Measurements from ENCODE around the gene ETNK2.

ETNK2 gene

DNA sequence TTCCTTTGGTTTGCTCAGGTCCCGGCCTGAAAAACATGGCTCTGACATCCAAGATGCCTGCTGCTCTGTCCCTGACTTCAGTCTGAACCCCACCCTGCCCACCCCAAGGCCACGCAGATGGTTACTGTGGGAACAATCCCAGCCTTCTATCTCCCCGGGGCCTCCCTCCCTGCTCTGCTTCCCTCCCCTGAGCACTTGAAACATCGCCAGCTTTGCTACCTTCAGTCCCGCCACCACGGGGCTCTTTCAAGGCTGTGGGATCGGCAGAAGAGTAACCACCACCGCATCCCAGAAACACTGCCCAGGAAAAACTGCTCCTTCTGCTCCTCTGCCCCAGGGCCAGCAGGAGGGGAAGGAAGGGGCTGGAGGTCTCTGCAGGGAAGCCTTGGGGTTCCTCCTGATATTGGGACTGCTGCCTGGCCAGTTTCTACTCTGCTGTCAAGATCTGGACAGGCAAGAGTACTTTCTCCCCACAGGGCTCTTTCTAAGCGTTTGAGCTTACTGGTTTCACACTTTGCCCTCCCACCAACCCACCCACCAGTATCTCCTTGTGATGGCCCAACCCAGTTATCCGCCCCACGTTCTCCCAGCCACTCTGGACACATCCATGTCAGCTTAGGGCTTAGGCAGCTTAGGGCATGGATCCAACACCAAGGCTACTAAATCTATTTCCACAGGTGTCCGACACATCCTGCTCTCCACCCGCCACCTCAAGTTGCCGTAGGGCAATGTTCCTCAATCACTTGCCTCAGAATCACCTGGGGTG, 8.4 kb downstream of the ETNK2 start:
- Mint-ChIP-seq H3K9me3 (no peaks in the 10 kb centered on the region), H3K27me3 (ENCODE audit: low read depth, poor library complexity) (peaks cover 9% of the 10 kb centered on the region), H3K4me3 (no peak overlapping the region), H3K4me1 (peaks cover 9% of the 10 kb centered on the region), H3K36me3 (ENCODE audit: low read depth) (no peaks in the 10 kb centered on the region), H3K27ac (no peak overlapping the region)
- DNase-seq = no peak
- TF ChIP-seq, protein P1, sequence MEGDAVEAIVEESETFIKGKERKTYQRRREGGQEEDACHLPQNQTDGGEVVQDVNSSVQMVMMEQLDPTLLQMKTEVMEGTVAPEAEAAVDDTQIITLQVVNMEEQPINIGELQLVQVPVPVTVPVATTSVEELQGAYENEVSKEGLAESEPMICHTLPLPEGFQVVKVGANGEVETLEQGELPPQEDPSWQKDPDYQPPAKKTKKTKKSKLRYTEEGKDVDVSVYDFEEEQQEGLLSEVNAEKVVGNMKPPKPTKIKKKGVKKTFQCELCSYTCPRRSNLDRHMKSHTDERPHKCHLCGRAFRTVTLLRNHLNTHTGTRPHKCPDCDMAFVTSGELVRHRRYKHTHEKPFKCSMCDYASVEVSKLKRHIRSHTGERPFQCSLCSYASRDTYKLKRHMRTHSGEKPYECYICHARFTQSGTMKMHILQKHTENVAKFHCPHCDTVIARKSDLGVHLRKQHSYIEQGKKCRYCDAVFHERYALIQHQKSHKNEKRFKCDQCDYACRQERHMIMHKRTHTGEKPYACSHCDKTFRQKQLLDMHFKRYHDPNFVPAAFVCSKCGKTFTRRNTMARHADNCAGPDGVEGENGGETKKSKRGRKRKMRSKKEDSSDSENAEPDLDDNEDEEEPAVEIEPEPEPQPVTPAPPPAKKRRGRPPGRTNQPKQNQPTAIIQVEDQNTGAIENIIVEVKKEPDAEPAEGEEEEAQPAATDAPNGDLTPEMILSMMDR (IDR thresholded peaks at IDR 0.05) = no peak

DNA sequence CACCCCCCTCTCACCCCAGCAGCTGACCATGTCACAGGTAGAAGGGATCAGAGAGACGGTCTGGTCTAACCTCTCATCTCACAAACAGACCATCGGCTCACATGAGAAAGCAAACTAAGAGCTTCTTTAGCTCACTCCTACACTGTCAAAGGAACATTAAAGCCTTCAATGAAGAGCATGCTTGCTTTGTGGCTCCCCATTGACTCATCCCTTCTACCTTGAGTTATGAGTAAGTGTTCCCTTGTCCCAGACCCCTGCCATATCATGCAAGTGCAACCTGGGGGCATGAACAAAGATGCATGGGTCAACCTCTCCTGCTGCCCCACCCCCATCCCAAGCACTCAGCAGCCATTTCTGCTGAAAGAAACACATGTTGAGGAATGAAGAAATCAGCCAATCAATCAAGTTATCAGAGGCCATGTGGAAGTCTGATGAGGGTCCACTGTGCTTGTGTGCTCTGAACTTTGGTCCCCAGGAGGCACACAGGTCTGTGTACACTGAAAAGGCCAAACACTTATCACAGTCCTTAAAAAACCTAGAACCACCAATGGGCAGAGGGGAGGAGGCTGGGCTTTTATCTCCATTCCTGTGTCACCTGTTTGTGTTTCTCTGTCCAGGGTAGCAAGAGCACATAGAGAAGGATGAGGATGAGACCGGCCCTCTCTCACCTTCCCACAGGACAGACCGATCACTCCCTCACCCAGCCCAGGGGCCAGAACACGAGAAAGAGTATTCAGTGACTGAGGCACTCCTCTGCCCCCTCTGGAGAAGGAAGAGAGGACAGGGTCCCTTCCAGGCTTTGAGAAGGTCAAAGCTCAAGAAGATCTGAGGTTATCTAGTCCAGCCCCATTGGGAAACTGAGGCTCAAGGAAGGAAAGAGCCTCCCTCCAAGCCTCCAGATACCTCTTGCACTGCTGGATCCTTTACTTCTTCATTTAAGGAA, 9.5 kb downstream of the ETNK2 start:
- no peaks in the 10 kb centered on the region for H3K9me3 Mint-ChIP-seq
- no peak for DNase-seq
- TF ChIP-seq, protein P1 (IDR thresholded peaks at IDR 0.05) = no peak
- peaks cover 9% of the 10 kb centered on the region for H3K4me1 Mint-ChIP-seq
- no peak overlapping the region for H3K27ac Mint-ChIP-seq
- H3K27me3 Mint-ChIP-seq (ENCODE audit: low read depth, poor library complexity) = peaks cover 9% of the 10 kb centered on the region
- no peak overlapping the region for H3K4me3 Mint-ChIP-seq
- H3K36me3 Mint-ChIP-seq (ENCODE audit: low read depth) = no peaks in the 10 kb centered on the region

DNA sequence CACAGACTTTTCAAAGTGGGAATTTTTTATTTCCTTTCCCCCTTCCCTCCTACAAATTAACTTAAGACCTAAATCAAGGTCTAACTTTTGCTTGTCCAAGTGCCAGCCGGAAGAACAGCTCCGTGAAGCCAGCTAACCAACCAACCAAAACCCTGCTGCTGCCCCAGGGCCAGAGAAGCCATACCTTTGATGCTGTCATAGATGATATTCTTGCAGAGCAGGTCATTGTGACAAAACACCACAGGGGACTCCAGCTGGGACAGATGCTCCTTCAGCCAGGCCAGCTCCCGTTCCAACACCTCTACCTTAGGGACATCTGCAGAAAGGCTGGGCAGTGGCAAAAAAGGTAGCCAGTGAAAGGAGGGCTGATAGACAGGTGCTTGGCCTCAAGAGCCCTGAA, 10.7 kb downstream of the ETNK2 start:
- Mint-ChIP-seq H3K27me3 (ENCODE audit: low read depth, poor library complexity) (peaks cover 9% of the 10 kb centered on the region), H3K4me3 (no peak overlapping the region), H3K9me3 (no peaks in the 10 kb centered on the region), H3K36me3 (ENCODE audit: low read depth) (no peaks in the 10 kb centered on the region), H3K27ac (no peak overlapping the region), H3K4me1 (peaks cover 4% of the 10 kb centered on the region)
- TF ChIP-seq, protein P1 (IDR thresholded peaks at IDR 0.05) = no peak
- DNase-seq = no peak

DNA sequence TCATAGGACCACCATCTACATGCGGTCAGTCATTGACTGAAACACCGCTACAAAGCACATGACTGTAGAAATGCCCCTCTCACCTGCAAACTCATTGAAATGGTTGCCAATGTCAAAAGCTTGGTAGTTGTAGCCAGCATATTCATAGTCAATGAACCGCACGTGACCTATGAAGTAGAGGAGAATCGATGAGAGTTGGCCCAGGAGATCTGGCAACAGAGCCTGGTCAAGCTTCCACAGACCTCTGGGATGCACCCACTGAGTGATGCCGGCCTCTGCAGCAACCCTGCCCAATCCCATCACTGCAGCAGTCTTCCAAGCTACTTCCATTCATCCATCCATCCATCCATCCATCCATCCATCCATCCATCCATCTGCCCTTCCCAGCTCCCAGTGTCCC, 11.9 kb downstream of the ETNK2 start:
- Mint-ChIP-seq H3K4me1 (peaks cover 4% of the 10 kb centered on the region), H3K9me3 (no peaks in the 10 kb centered on the region), H3K27ac (no peak overlapping the region), H3K4me3 (no peak overlapping the region), H3K36me3 (ENCODE audit: low read depth) (no peaks in the 10 kb centered on the region), H3K27me3 (ENCODE audit: low read depth, poor library complexity) (peaks cover 9% of the 10 kb centered on the region)
- TF ChIP-seq, protein P1 (IDR thresholded peaks at IDR 0.05) = no peak
- no peak for DNase-seq

DNA sequence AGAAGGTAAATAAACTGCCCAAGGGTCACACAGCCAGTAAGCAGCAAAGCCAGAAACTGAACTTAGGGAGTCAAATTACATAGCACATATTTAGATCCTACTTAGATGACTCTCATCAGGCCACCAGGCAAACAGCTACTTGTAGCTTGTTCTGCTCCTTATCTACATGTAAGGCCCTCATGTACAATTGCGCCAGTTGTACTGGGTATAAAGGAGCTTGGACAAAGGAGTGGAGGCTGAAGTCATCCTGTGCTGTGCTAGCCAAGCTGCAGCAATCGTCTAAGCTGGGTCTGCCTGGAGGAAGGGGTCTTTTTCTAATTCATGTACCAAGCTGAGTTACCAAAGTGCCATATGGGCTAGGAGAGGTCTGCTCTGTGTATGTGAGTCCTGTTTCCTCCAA, 12.8 kb downstream of the ETNK2 start:
- no peak for DNase-seq
- TF ChIP-seq, protein P1 (IDR thresholded peaks at IDR 0.05) = no peak
- H3K4me3 Mint-ChIP-seq = no peak overlapping the region
- no peak overlapping the region for H3K27ac Mint-ChIP-seq
- H3K27me3 Mint-ChIP-seq (ENCODE audit: low read depth, poor library complexity) = peaks cover 9% of the 10 kb centered on the region
- no peaks in the 10 kb centered on the region for H3K9me3 Mint-ChIP-seq
- H3K4me1 Mint-ChIP-seq = peaks cover 4% of the 10 kb centered on the region
- H3K36me3 Mint-ChIP-seq (ENCODE audit: low read depth) = no peaks in the 10 kb centered on the region

Measured in nephron progenitor cell (in vitro differentiated cells).